B cell (primary cell): ENCODE results near the gene PMPCA. TPM values are rescaled to one million over a fixed set of nuclear protein-coding genes. Genes with fewer than 3 reads are reported as not detected.

Experiments used
- ATAC-seq: fragments of 200-7000 bp; cut with Tn5 transposase; one replicate; pipeline ENCODE4 v1.10.0; 2021; ENCODE audit warnings: low read depth, mild to moderate bottlenecking, moderate number of reproducible peaks, moderate library complexity
- CTCF ChIA-PET: fragments of 350-600 bp; sonication (Branson Sonifier 250); formaldehyde crosslinking; loops from one replicate; lab custom pipeline; 2021; ENCODE audit warnings: antibody characterized with exemption, inconsistent platforms; lab: Charles Lee
- POLR2A ChIA-PET: fragments of 350-600 bp; sonication (Branson Sonifier 250); formaldehyde crosslinking; loops from one replicate; lab custom pipeline; 2021; ENCODE audit warnings: antibody characterized with exemption; lab: Charles Lee
- DNase-seq: peaks from one replicate; pipeline ENCODE4 v3.0.0; 2013
- H2AFZ ChIP-seq: 2 replicates; pipeline ENCODE4 v1.6.1; 2012; ENCODE audit warnings: mild to moderate bottlenecking, low read depth, low read length; ENCODE audit not compliant: insufficient read depth, poor library complexity, severe bottlenecking
- H3K27ac ChIP-seq, 2 donors: 1 replicate in 1 of 2; 2 replicates in 1 of 2; pipeline ENCODE4 v1.5.1; 2012 to 2013; ENCODE audit warnings: low read length in 2 of 2, mild to moderate bottlenecking in 2 of 2, moderate library complexity in 1 of 2
- H3K27me3 ChIP-seq, 4 experiments: fragments of 200-600 bp in 1 of 4; sonication (generic) in 1 of 4; replicated peaks in 1 of 4; 1 replicate in 2 of 4; 2 replicates in 2 of 4; pipeline versions ENCODE4 v1.6.1 to v1.7.0; 2013 to 2016; ENCODE audit warnings: low read length in 3 of 4, mild to moderate bottlenecking in 2 of 4, mixed read lengths in 1 of 4, moderate library complexity in 1 of 4; ENCODE audit not compliant: insufficient read depth in 4 of 4, control insufficient read depth in 3 of 4; ENCODE audit errors: control extremely low read depth in 1 of 4
- H3K36me3 ChIP-seq, 2 experiments: replicated peaks in 1 of 2; 1 replicate in 1 of 2; 2 replicates in 1 of 2; pipeline versions ENCODE4 v1.6.1 to v1.7.1; 2013; ENCODE audit warnings: low read length in 1 of 2; ENCODE audit not compliant: insufficient read depth in 2 of 2, control insufficient read depth in 1 of 2; ENCODE audit errors: control extremely low read depth in 1 of 2, extremely low read depth in 1 of 2
- H3K4me1 ChIP-seq, 2 donors: fragments of 200-600 bp in 1 of 2; sonication (generic) in 1 of 2; 1 replicate in 1 of 2; 2 replicates in 1 of 2; pipeline versions ENCODE4 v1.5.1 to v1.6.1; 2013 to 2017; ENCODE audit warnings: low read length in 2 of 2; ENCODE audit not compliant: control insufficient read depth in 2 of 2, insufficient read depth in 2 of 2
- H3K4me2 ChIP-seq: replicated peaks from 2 replicates; pipeline ENCODE3; 2012; ENCODE audit warnings: mild to moderate bottlenecking, low read depth, low read length; ENCODE audit not compliant: poor library complexity, severe bottlenecking
- H3K4me3 ChIP-seq, 5 experiments: fragments of 200-600 bp in 1 of 5; sonication (generic) in 1 of 5; 1 replicate in 3 of 5; 2 replicates in 2 of 5; pipeline versions ENCODE4 v1.5.1 to v1.7.0; 2011 to 2016; ENCODE audit warnings: low read length in 4 of 5, mild to moderate bottlenecking in 4 of 5, low read depth in 2 of 5, control low read depth in 1 of 5, moderate library complexity in 1 of 5; ENCODE audit not compliant: insufficient read depth in 1 of 5; ENCODE audit errors: control extremely low read depth in 1 of 5, extremely low read depth in 1 of 5
- H3K79me2 ChIP-seq: fragments of 200-600 bp; sonication (generic); one replicate; pipeline ENCODE4 v1.6.0; 2016; ENCODE audit warnings: low read length; ENCODE audit not compliant: control insufficient read depth, insufficient read depth
- H3K9ac ChIP-seq: fragments of 200-600 bp; sonication (generic); 2 replicates; pipeline ENCODE4 v1.6.1; 2017; ENCODE audit warnings: mild to moderate bottlenecking, low read length, moderate library complexity
- H3K9me3 ChIP-seq, 3 donors: one replicate each; pipeline versions ENCODE4 v1.6.1 to v1.7.1; 2013; ENCODE audit warnings: low read length in 2 of 3; ENCODE audit not compliant: control insufficient read depth in 2 of 3, insufficient read depth in 1 of 3; ENCODE audit errors: control extremely low read depth in 1 of 3
- H4K20me1 ChIP-seq: 2 replicates; pipeline ENCODE4 v1.6.0; 2012; ENCODE audit warnings: mild to moderate bottlenecking, low read length; ENCODE audit not compliant: insufficient read depth, control insufficient read depth, poor library complexity, severe bottlenecking
- H3K27ac Mint-ChIP-seq: one replicate; pipeline ENCODE4 v1.8.0; 2021; ENCODE audit warnings: mixed read lengths
- H3K27me3 Mint-ChIP-seq: one replicate; pipeline ENCODE4 v1.8.0; 2021; ENCODE audit warnings: mixed read lengths
- H3K4me1 Mint-ChIP-seq: one replicate; pipeline ENCODE4 v1.8.0; 2021; ENCODE audit warnings: mixed read lengths
- H3K4me3 Mint-ChIP-seq: one replicate; pipeline ENCODE4 v1.8.0; 2021; ENCODE audit warnings: mixed read lengths
- H3K9me3 Mint-ChIP-seq: one replicate; pipeline ENCODE4 v1.8.0; 2022; ENCODE audit warnings: mixed read lengths; ENCODE audit not compliant: insufficient read depth
- EZH2 ChIP-seq: IDR thresholded peaks from 2 replicates; pipeline ENCODE4 v1.6.1; 2012; ENCODE audit warnings: borderline replicate concordance, low read depth, mild to moderate bottlenecking, moderate library complexity, low read length; ENCODE audit not compliant: insufficient read depth, poor library complexity, severe bottlenecking
- WGBS: methylation state at CpG from one replicate; pipeline ENCODE4 v1.1.5; 2013; ENCODE audit warnings: missing lambda C conversion rate; ENCODE audit not compliant: insufficient coverage; 5-methylcytosine and 5-hydroxymethylcytosine counted together
- intact Hi-C: fragments of 100-400 bp; cut with micrococcal nuclease; formaldehyde crosslinking; loops from one replicate; pipeline ENCODE4 v1.10.0; 2022
- polyA plus RNA-seq: library from polyadenylated mRNA; depleted of rRNA; stranded (reverse); fragments of >200 nt; gene quantifications from 2 replicates; pipeline ENCODE4 v1.2.3, GENCODE V29; 2012
- total RNA-seq, 2 donors: library from RNA; stranded (reverse); fragments of 120-200 nt in 1 of 2; gene quantifications; 1 replicate in 1 of 2; 2 replicates in 1 of 2; pipeline versions ENCODE4 v1.2.3 to v1.2.4, GENCODE V29; 2013 to 2022
- TF ChIP-seq, protein P1 (sequence below): fragments of 200-600 bp; IDR thresholded peaks from one replicate; pipeline ENCODE4 v1.8.0; 2022; ENCODE audit warnings: antibody characterized with exemption, mild to moderate bottlenecking

PMPCA gene
- total and polyA plus RNA-seq, 2 donors (not counting 1 experiment from before 2014, with no cell fraction given) = 64.4 to 72.2 TPM

GRCh38 chr9:136442265-136442664 is 31.8 kb downstream of the PMPCA start:
- Histone ChIP-seq H3K9ac (no peak overlapping the region), H3K79me2 (peaks cover 23% of the 10 kb centered on the region), H3K36me3 (peaks cover 2 to 40% of the 10 kb centered on the region in 2 experiments), H3K27ac (no peak overlapping the region), H3K27me3 (no peaks in the 10 kb centered on the region), H3K4me1 (peaks cover 16 to 22% of the 10 kb centered on the region in 2 donors), H2AFZ (no peak overlapping the region), H3K9me3 (no peaks in the 10 kb centered on the region), H3K4me2 (no peak overlapping the region), H3K4me3 (no peak overlapping the region), H4K20me1 (peaks cover 37% of the 10 kb centered on the region)
- ChIA-PET POLR2A (no interaction called here), CTCF (no interaction called here)
- intact Hi-C loops = no loop called here
- no peak for TF ChIP-seq EZH2
- TF ChIP-seq, protein P1, sequence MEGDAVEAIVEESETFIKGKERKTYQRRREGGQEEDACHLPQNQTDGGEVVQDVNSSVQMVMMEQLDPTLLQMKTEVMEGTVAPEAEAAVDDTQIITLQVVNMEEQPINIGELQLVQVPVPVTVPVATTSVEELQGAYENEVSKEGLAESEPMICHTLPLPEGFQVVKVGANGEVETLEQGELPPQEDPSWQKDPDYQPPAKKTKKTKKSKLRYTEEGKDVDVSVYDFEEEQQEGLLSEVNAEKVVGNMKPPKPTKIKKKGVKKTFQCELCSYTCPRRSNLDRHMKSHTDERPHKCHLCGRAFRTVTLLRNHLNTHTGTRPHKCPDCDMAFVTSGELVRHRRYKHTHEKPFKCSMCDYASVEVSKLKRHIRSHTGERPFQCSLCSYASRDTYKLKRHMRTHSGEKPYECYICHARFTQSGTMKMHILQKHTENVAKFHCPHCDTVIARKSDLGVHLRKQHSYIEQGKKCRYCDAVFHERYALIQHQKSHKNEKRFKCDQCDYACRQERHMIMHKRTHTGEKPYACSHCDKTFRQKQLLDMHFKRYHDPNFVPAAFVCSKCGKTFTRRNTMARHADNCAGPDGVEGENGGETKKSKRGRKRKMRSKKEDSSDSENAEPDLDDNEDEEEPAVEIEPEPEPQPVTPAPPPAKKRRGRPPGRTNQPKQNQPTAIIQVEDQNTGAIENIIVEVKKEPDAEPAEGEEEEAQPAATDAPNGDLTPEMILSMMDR = no peak
- Mint-ChIP-seq H3K27me3 (no peaks in the 10 kb centered on the region), H3K27ac (no peak overlapping the region), H3K4me1 (peaks cover 17% of the 10 kb centered on the region), H3K4me3 (no peak overlapping the region), H3K9me3 (no peaks in the 10 kb centered on the region)
- DNase-seq = no peak
- 100% methylated on average over 3 of the region's 5 CpGs for WGBS
- ATAC-seq = no peak

DNA sequence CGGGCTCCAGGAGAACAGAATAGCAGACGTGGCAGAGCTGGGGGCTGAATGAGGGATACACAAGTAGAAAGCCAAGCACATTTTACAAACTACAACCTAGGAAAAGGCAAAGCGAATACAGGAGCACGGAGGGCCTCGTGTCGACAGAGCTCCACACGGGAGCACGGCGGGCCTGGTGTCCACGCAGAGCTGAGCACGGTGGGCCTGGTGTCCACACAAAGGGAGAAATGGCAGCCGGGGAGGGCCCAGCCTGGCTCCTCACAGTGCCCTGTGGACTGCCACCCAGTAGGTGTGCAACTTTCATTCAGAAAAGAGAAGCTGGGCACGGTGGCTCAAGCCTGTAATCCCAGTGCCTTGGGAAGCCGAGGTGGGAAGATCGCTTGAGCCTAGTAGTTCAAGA is 32.6 kb downstream of the PMPCA start:
- Mint-ChIP-seq H3K4me1 (peaks cover 10% of the 10 kb centered on the region), H3K27ac (no peak overlapping the region), H3K27me3 (no peaks in the 10 kb centered on the region), H3K4me3 (no peak overlapping the region), H3K9me3 (no peaks in the 10 kb centered on the region)
- Histone ChIP-seq H2AFZ (no peak overlapping the region), H3K9me3 (no peaks in the 10 kb centered on the region), H4K20me1 (peaks cover 29% of the 10 kb centered on the region), H3K27me3 (no peaks in the 10 kb centered on the region), H3K4me1 (peaks cover 8 to 13% of the 10 kb centered on the region in 2 donors), H3K9ac (no peak overlapping the region), H3K4me2 (no peak overlapping the region), H3K79me2 (peaks cover 15% of the 10 kb centered on the region), H3K36me3 (peaks cover 2 to 48% of the 10 kb centered on the region in 2 experiments), H3K4me3 (no peak overlapping the region), H3K27ac (no peak overlapping the region)
- no peak for DNase-seq
- no peak for ATAC-seq
- ChIA-PET POLR2A (interaction anchor here (0.6 kb wide), 1 partner anchor 58 kb away, joined by 3 read pairs; no protein-coding TSS in a partner anchor), CTCF (no interaction called here)
- no peak for TF ChIP-seq EZH2
- TF ChIP-seq, protein P1 = no peak
- intact Hi-C loops = no loop called here
- 100% methylated on average over 11 of the region's 15 CpGs for WGBS
